GM18951 (cell line): Measurements from ENCODE around the gene LPXN.

Experiments
- POLR2A ChIP-seq: IDR thresholded peaks from 4 replicates; pipeline ENCODE4 v1.6.1; 2011; ENCODE audit warnings: mild to moderate bottlenecking; ENCODE audit not compliant: insufficient read length, insufficient read depth; ENCODE audit errors: extremely low read depth
- in situ Hi-C: fragments of 300-500 bp; cut with MboI; formaldehyde crosslinking; loops from one replicate; pipeline ENCODE4 v1.12.0; 2022; ENCODE audit warnings: low sequenced_read_pairs, mixed read lengths, inconsistent platforms; ENCODE audit not compliant: unreplicated experiment

Gene LPXN

GRCh38 chr11:58575377-58576020 is at the start of gene LPXN:
TSS of gene LPXN (minus strand) at chr11:58575856. CDS start at chr11:58575772, 84 bp downstream.
- peak; percentile 87 for TF ChIP-seq POLR2A
- in situ Hi-C loops, result no loop called here

- no peak for TF ChIP-seq POLR2A
- in situ Hi-C loops, result no loop called here
Observed at GRCh38 chr11:58625086-58625485, 49.4 kb upstream of the LPXN start.

GRCh38 chr11:58622344-58622743 is 46.7 kb upstream of the LPXN start, which contains the start of gene CNTF:
TSS of gene CNTF (plus strand) at chr11:58622665. CDS start at chr11:58622753, 88 bp downstream.
- TF ChIP-seq POLR2A, result no peak
- in situ Hi-C loops, result no loop called here

DNA sequence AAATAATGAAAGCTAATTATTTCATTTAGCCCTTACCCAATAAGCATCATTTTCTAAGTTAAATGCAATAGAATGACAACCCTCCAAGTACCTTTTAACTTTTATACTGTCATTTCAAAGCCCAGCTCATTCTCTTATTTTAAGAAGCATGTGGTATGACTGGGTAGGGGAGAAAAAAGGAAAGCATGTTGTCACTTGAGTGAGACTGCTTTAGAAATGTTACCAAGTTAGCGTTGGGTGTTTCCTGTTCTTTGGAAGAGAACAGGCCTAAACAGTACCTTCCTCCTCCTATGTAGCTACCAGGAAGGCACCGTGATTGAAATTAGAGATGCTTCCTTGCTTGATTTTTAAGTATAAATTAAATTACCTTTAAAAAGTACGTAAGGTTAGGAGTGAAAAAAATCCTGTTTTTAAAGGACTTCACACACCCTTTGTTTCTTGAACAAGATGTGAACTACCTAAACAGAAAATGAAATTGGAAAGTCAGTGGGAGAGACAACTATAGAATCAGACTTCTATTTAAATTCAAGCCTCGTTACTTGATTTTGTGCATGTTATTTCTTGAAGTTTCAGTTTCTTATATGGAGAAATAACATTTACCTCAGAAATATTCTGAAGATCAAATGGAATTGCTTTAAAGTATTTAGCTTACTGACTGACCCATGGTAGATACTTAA is 46.1 kb upstream of the LPXN start:
- TF ChIP-seq POLR2A, result no peak

GRCh38 chr11:58617976-58618557 is 42.4 kb upstream of the LPXN start:
- in situ Hi-C loops, result no loop called here
- TF ChIP-seq POLR2A, result no peak

More for the DNA sequence above, 46.1 kb upstream of the LPXN start:
- in situ Hi-C loops, result no loop called here

DNA sequence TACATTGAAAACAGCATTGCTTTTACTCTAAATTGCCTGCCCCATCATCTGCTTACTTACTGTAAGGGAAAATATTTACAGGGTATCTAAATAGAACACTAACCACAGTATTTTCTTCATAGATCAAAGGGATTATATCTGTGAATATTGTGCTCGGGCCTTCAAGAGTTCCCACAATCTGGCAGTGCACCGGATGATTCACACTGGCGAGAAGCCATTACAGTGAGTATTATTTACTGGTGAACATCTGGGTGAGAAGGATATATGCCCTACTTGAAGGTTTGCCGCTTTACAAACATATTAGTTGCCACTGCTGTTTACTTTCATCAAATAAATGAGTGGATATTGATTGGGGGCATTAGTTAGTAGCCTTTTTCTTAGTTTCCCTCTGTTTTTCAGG is 40.9 kb upstream of the LPXN start:
- in situ Hi-C loops, result no loop called here
- no peak for TF ChIP-seq POLR2A

DNA sequence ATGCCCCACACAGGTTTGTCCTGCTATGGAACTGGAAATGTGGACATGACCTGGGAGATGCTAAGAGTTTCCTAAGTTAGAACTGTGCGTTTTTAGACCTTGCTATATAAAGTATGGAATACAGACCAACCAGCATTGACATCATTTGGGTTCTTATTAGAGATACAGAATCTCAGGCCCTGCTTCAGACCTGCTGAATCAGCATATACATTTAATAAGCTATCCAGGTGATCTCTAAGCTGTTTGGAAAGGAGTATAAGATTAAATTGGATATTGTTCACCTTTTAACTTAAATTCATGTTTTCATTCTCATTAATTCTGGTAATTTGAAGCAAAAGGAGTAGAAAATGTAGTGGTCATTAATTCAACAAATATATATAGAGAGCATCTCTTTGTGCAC is 39.9 kb upstream of the LPXN start:
- in situ Hi-C loops, result no loop called here
- no peak for TF ChIP-seq POLR2A

DNA sequence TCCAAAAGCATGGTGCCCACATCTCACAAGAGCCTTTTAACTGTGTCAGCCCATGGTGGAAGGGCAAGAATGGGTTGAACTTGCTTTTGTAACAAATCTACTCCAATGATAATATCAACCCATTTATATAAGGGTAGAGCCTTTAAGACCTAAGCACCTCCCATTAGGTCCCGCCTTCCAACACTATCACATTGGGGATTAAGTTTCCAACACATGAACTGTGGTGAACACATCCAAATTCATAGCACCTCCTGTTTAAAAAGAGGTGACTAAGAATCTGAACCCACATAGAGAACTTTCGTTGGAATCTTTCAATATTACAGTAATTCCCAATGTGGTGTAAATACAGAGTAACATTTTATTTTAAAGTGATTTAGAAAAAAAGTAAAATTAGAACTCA is 37.6 kb upstream of the LPXN start:
- in situ Hi-C loops, result no loop called here
- no peak for TF ChIP-seq POLR2A

GRCh38 chr11:58609723-58610122 is 34.1 kb upstream of the LPXN start:
- no peak for TF ChIP-seq POLR2A

DNA sequence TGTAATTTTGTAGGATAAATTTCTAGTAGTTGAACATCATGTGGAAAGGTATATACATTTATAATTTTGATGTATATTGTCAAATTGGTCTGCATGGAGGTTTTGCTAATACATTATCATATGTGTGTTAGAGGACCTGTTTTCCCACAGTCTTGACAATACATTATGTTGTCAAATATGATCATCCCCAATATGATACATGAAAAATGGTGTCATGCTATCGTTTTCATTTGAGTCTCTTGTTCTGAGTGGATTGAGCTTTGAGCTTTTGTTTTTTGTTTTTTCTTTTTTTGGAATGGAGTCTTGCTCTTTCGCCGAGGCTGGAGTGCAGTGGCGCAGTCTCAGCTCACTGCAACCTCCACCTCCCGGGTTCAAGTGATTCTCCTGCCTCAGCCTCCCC is 32.7 kb upstream of the LPXN start:
- in situ Hi-C loops, result no loop called here
- TF ChIP-seq POLR2A, result no peak

More at GRCh38 chr11:58609723-58610122, 34.1 kb upstream of the LPXN start:
- in situ Hi-C loops, result no loop called here

DNA sequence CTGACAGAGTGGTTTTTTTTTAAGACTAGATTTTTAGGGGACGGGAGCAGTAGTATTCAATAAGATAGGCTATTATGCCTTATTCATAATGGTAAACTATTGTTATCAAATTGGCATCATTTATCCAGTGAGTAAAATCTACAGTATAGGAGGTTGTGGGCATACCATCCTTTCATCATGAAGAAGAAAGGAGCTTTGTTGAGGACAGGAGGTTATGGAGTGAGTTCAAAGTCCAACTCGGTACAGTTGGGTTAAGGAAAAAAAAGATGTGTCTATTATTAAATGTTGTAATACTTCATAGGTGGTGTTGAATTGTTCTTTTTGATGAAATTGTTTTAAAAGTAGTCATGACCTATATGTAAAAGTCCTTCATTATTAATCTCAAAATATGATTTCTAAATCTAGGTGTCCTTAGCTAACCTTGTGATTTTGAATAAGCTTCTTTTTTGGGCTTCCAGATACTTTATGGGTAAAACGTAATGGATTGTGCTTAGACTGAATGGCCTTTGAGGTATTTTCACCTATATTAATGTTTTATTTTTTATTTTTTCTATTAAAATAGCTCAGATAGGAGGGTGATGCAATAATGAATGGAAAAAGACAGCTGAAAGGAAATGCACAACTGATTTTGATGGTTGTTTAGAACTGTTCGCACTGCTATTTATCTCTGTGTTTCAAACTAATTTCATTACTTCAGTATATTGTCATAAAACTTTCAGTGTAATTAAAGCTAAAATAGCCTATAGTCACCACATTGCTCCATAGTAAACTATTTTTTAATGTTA is 31.5 kb upstream of the LPXN start:
- in situ Hi-C loops, result no loop called here

GRCh38 chr11:58600510-58600909 is 24.9 kb upstream of the LPXN start:
- no peak for TF ChIP-seq POLR2A
- in situ Hi-C loops, result no loop called here

More for the DNA sequence above, 31.5 kb upstream of the LPXN start:
- no peak for TF ChIP-seq POLR2A

- no peak for TF ChIP-seq POLR2A
- in situ Hi-C loops, result no loop called here
Observed at GRCh38 chr11:58597486-58598144, 22.0 kb upstream of the LPXN start.

GRCh38 chr11:58596621-58597020 is 21.0 kb upstream of the LPXN start:
- TF ChIP-seq POLR2A, result no peak
- in situ Hi-C loops, result no loop called here
